GM23248 (cell line): ENCODE data around the gene SLC39A12. TPM values are rescaled to one million over a fixed set of nuclear protein-coding genes. Genes with fewer than 3 reads are reported as not detected.

Experiments used
- DNase-seq: peaks from one replicate; pipeline ENCODE4 v3.0.0-alpha.2; 2015
- H2AFZ ChIP-seq: fragments of 200-600 bp; sonication (generic); 2 replicates; pipeline ENCODE4 v1.6.1; 2016; ENCODE audit warnings: antibody characterized with exemption
- H3F3A ChIP-seq: fragments of 200-600 bp; sonication (generic); 2 replicates; pipeline ENCODE4 v1.6.1; 2016; ENCODE audit warnings: mild to moderate bottlenecking, antibody characterized with exemption, mixed run types; ENCODE audit not compliant: insufficient read depth
- H3K27ac ChIP-seq: fragments of 200-600 bp; sonication (generic); 2 replicates; pipeline ENCODE4 v1.5.1; 2016; ENCODE audit warnings: mild to moderate bottlenecking
- H3K27me3 ChIP-seq: fragments of 200-600 bp; sonication (generic); replicated peaks from 2 replicates; pipeline ENCODE4 v1.6.1; 2016; ENCODE audit warnings: mild to moderate bottlenecking; ENCODE audit not compliant: insufficient read depth
- H3K36me3 ChIP-seq: fragments of 200-600 bp; sonication (generic); 2 replicates; pipeline ENCODE4 v1.6.1; 2016; ENCODE audit warnings: low read depth, mild to moderate bottlenecking
- H3K4me1 ChIP-seq: fragments of 200-600 bp; sonication (generic); 2 replicates; pipeline ENCODE4 v1.6.1; 2016; ENCODE audit warnings: mild to moderate bottlenecking; ENCODE audit not compliant: insufficient read depth
- H3K4me2 ChIP-seq: fragments of 200-600 bp; sonication (generic); one replicate; pipeline ENCODE4 v1.6.1; 2016; ENCODE audit warnings: mild to moderate bottlenecking; ENCODE audit not compliant: unreplicated experiment
- H3K4me3 ChIP-seq: fragments of 200-600 bp; sonication (generic); 2 replicates; pipeline ENCODE4 v1.5.1; 2016; ENCODE audit warnings: mild to moderate bottlenecking
- H3K79me2 ChIP-seq: fragments of 200-600 bp; sonication (generic); 2 replicates; pipeline ENCODE4 v1.6.1; 2016; ENCODE audit warnings: mild to moderate bottlenecking; ENCODE audit not compliant: insufficient read depth
- H3K9ac ChIP-seq: fragments of 200-600 bp; sonication (generic); 2 replicates; pipeline ENCODE4 v1.6.1; 2016; ENCODE audit warnings: mild to moderate bottlenecking
- H3K9me2 ChIP-seq: fragments of 200-600 bp; sonication (generic); 2 replicates; pipeline ENCODE4 v1.6.1; 2016; ENCODE audit warnings: mixed run types, mild to moderate bottlenecking, moderate library complexity; ENCODE audit not compliant: insufficient read depth
- H3K9me3 ChIP-seq: fragments of 200-600 bp; sonication (generic); one replicate; pipeline ENCODE4 v1.6.1; 2017; ENCODE audit warnings: low read depth
- H4K20me1 ChIP-seq: fragments of 200-600 bp; sonication (generic); 2 replicates; pipeline ENCODE4 v1.6.0; 2016; ENCODE audit not compliant: insufficient read depth
- EZH2 ChIP-seq: fragments of 200-600 bp; sonication (generic); IDR thresholded peaks from 2 replicates; pipeline ENCODE4 v1.6.1; 2018; ENCODE audit warnings: antibody characterized with exemption, mild to moderate bottlenecking; ENCODE audit not compliant: insufficient read depth, poor library complexity, severe bottlenecking
- EZH2phosphoT487 ChIP-seq: fragments of 200-600 bp; sonication (generic); IDR thresholded peaks from 2 replicates; pipeline ENCODE4 v1.6.1; 2018; ENCODE audit warnings: antibody characterized with exemption, moderate library complexity, mild to moderate bottlenecking, low read depth; ENCODE audit not compliant: insufficient read depth
- WGBS, 2 experiments: methylation state at CpG; one replicate each; pipeline ENCODE4 v1.1.6; 2015 to 2017; ENCODE audit warnings: low lambda C conversion rate in 2 of 2, low coverage in 1 of 2; ENCODE audit errors: missing lambda C conversion rate in 2 of 2; 5-methylcytosine and 5-hydroxymethylcytosine counted together
- in situ Hi-C: fragments of 300-500 bp; cut with MboI; formaldehyde crosslinking; loops from 2 replicates; pipeline ENCODE4 v1.15.0; 2020
- polyA plus RNA-seq: library from polyadenylated mRNA; unstranded; fragments of >200 nt; fragmentation: Nextera tagmentation; extraction: Ambion mirVana; gene quantifications from 2 replicates; pipeline ENCODE4 v1.2.1, GENCODE V29; 2016
- total RNA-seq: library from RNA; depleted of rRNA; stranded (reverse); fragments of >200 nt; shearing (Covaris generic); gene quantifications from 2 replicates; pipeline ENCODE4 v1.2.3, GENCODE V29; 2014; rRNA removed

Gene SLC39A12
- total and polyA plus RNA-seq, 2 experiments from 2014 or later = not detected

DNA sequence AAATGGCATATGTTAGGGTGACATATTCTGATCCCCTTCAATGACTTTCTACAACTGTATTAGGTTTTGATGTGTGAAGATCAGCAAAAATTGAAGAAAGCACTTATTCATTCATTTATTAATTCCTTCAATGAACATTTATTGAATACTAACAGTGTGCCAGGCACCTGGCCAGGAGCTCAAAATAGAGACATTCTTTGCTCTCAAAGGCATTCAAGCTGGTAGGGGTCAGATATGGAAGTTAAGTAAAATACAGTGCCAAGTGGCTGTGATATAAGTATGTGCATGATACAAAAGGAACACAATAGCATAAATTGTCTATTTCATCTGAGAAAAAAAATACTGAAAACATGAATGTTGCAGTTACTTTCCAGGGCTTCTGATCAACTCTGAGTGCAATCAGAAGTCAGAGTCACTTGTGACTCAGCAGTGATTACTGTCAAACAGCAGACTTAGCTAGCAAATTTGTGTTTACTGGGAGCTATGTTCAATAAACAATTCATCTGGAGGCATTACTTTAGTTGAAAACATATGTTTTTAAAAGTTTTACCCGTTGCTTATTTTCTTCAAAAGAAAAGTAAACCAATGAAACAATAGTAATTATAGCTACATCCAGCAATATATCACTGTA, 128.1 kb downstream of the SLC39A12 start:
- in situ Hi-C loops = no loop called here
- TF ChIP-seq EZH2phosphoT487 = no peak
- no peak for TF ChIP-seq EZH2
- H3K4me2 ChIP-seq = no peak overlapping the region
- no peaks in the 10 kb centered on the region for H3F3A ChIP-seq
- peak; percentile 61 for DNase-seq
- peaks cover 3% of the 10 kb centered on the region; the same call in 1 of the 2 replicates for H3K4me1 ChIP-seq
- H3K27me3 ChIP-seq = peaks cover 10% of the 10 kb centered on the region; the same call in 1 of the 2 replicates
- no peaks in the 10 kb centered on the region for H3K9me3 ChIP-seq
- H3K27ac ChIP-seq = no peak overlapping the region
- H2AFZ ChIP-seq = no peak overlapping the region
- no peaks in the 10 kb centered on the region for H4K20me1 ChIP-seq
- no peak overlapping the region for H3K9ac ChIP-seq
- no peaks in the 10 kb centered on the region for H3K79me2 ChIP-seq
- H3K4me3 ChIP-seq = no peak overlapping the region
- no peaks in the 10 kb centered on the region for H3K9me2 ChIP-seq
- H3K36me3 ChIP-seq = no peaks in the 10 kb centered on the region
- 0 to 3% methylated on average over 1 of the region's 1 CpG for WGBS, 2 experiments

DNA sequence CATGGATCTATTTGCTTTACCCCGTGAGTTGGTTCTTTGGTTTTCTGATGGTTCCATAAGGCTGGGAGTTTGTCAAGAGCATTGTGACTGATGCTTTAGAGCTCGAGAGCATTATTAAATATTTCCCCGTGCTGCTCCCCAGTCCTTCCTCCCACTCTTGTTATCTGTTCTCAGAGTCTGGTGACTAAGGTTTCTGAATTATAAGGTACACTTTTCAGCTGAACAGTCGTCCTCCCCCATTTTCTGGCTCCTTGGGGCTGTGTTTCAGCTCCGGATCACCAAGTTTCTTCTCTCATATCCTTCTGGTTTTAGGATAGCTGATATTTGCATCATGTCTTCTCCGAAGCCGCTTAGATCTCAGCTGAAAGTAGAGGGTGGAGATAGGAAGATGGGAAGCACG, 130.7 kb downstream of the SLC39A12 start:
- Histone ChIP-seq H3K27ac (no peak overlapping the region), H3K79me2 (no peaks in the 10 kb centered on the region), H3F3A (no peaks in the 10 kb centered on the region), H3K4me3 (no peak overlapping the region), H3K36me3 (no peaks in the 10 kb centered on the region), H3K4me1 (peaks cover 3% of the 10 kb centered on the region; the same call in 1 of the 2 replicates), H3K9me2 (no peaks in the 10 kb centered on the region), H3K27me3 (peaks cover 14% of the 10 kb centered on the region; the same call in 1 of the 2 replicates), H4K20me1 (no peaks in the 10 kb centered on the region), H3K9me3 (no peaks in the 10 kb centered on the region), H3K9ac (no peak overlapping the region), H2AFZ (no peak overlapping the region), H3K4me2 (no peak overlapping the region)
- 71 to 74% methylated on average over 8 of the region's 8 CpGs for WGBS, 2 experiments
- DNase-seq = no peak
- in situ Hi-C loops = no loop called here
- TF ChIP-seq EZH2phosphoT487 (no peak), EZH2 (no peak)

GRCh38 chr10:18085855-18086254, 134.1 kb downstream of the SLC39A12 start:
- WGBS, 2 experiments = 93% methylated on average over 4 of the region's 4 CpGs
- Histone ChIP-seq H3K4me3 (no peak overlapping the region), H4K20me1 (no peaks in the 10 kb centered on the region), H3K9me3 (no peaks in the 10 kb centered on the region), H3K36me3 (no peaks in the 10 kb centered on the region), H3K4me2 (no peak overlapping the region), H3K79me2 (no peaks in the 10 kb centered on the region), H3F3A (no peaks in the 10 kb centered on the region), H3K27me3 (peaks cover 14% of the 10 kb centered on the region; the same call in 1 of the 2 replicates), H2AFZ (no peak overlapping the region), H3K4me1 (no peaks in the 10 kb centered on the region), H3K27ac (no peak overlapping the region), H3K9me2 (no peaks in the 10 kb centered on the region), H3K9ac (no peak overlapping the region)
- in situ Hi-C loops = no loop called here
- no peak for TF ChIP-seq EZH2phosphoT487
- TF ChIP-seq EZH2 = no peak
- no peak for DNase-seq

- H4K20me1 ChIP-seq = no peaks in the 10 kb centered on the region
- H3F3A ChIP-seq = no peaks in the 10 kb centered on the region
- H3K36me3 ChIP-seq = no peaks in the 10 kb centered on the region
- H3K9me3 ChIP-seq = no peaks in the 10 kb centered on the region
- no peaks in the 10 kb centered on the region for H3K79me2 ChIP-seq
- no peak overlapping the region for H3K9ac ChIP-seq
- H3K27ac ChIP-seq = no peak overlapping the region
- H3K4me3 ChIP-seq = no peak overlapping the region
- no peak for DNase-seq
- H3K4me1 ChIP-seq = no peaks in the 10 kb centered on the region
- H3K27me3 ChIP-seq = peaks cover 14% of the 10 kb centered on the region; the same call in 1 of the 2 replicates
- no peaks in the 10 kb centered on the region for H3K9me2 ChIP-seq
- in situ Hi-C loops = no loop called here
- no peak overlapping the region for H3K4me2 ChIP-seq
- TF ChIP-seq EZH2 = no peak
- no peak for TF ChIP-seq EZH2phosphoT487
- H2AFZ ChIP-seq = no peak overlapping the region
These were observed 135.0 kb downstream of the SLC39A12 start for GRCh38 chr10:18086746-18087145.

DNA sequence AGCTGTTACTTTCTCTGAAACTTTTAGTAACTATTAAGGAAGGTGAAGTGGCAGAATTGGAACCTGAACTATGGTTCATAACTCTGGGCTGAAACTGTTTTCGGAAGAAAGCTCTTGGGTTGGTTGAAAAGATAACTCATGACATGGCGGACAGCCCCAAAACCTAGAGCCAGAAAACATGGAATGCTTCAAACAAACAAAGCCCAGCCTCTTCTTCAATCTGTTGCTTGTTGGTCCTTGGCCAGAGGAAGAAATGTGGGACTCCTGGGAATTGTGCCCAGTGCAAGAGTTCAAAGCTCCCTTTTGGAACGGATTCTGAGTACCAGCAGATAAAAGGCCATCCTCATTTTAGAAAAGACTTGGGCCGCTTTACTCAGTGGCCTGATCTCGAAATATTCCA, 135.6 kb downstream of the SLC39A12 start:
- H3F3A ChIP-seq = no peaks in the 10 kb centered on the region
- no peaks in the 10 kb centered on the region for H3K9me2 ChIP-seq
- H3K27ac ChIP-seq = no peak overlapping the region
- H3K4me2 ChIP-seq = no peak overlapping the region
- no peaks in the 10 kb centered on the region for H3K36me3 ChIP-seq
- no peaks in the 10 kb centered on the region for H3K4me1 ChIP-seq
- peaks cover 14% of the 10 kb centered on the region; the same call in 1 of the 2 replicates for H3K27me3 ChIP-seq
- TF ChIP-seq EZH2phosphoT487 = no peak
- no peak for TF ChIP-seq EZH2
- H4K20me1 ChIP-seq = no peaks in the 10 kb centered on the region
- no peak overlapping the region for H2AFZ ChIP-seq
- 26 to 36% methylated on average over 5 of the region's 5 CpGs for WGBS, 2 experiments
- H3K4me3 ChIP-seq = no peak overlapping the region
- H3K9ac ChIP-seq = no peak overlapping the region
- no peaks in the 10 kb centered on the region for H3K9me3 ChIP-seq
- in situ Hi-C loops = no loop called here
- DNase-seq = no peak
- no peaks in the 10 kb centered on the region for H3K79me2 ChIP-seq

Other genes with a start within 250 kb of the SLC39A12 start
- 0.11 and 0.13 TPM in 2 replicates for gene TMEM236, start 199.7 kb upstream of the SLC39A12 start, total RNA-seq
- gene TMEM236, start 199.7 kb upstream of the SLC39A12 start, polyA plus RNA-seq = not detected in 2 replicates
- not detected in 2 replicates for gene MRC1, start 142.6 kb upstream of the SLC39A12 start, total RNA-seq
- gene MRC1, start 142.6 kb upstream of the SLC39A12 start, polyA plus RNA-seq = not detected in 2 replicates
- gene CACNB2, start 188.5 kb downstream of the SLC39A12 start, total RNA-seq = 0.32 and 3.7 TPM in 2 replicates
- gene CACNB2, start 188.5 kb downstream of the SLC39A12 start, polyA plus RNA-seq = 0.23 and 0.31 TPM in 2 replicates